ENCODE results near the gene FAM180B.
A peak's percentile ranks its signal among the peaks of the same experiment; 100 is the strongest.
"Not testable (repeated sequence)": the region's sequence is repeated elsewhere in the genome, so short reads cannot be mapped to it uniquely, and the experiment has no call there.

The FAM180B gene, protein sequence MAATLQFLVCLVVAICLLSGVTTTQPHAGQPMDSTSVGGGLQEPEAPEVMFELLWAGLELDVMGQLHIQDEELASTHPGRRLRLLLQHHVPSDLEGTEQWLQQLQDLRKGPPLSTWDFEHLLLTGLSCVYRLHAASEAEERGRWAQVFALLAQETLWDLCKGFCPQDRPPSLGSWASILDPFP

DNA sequence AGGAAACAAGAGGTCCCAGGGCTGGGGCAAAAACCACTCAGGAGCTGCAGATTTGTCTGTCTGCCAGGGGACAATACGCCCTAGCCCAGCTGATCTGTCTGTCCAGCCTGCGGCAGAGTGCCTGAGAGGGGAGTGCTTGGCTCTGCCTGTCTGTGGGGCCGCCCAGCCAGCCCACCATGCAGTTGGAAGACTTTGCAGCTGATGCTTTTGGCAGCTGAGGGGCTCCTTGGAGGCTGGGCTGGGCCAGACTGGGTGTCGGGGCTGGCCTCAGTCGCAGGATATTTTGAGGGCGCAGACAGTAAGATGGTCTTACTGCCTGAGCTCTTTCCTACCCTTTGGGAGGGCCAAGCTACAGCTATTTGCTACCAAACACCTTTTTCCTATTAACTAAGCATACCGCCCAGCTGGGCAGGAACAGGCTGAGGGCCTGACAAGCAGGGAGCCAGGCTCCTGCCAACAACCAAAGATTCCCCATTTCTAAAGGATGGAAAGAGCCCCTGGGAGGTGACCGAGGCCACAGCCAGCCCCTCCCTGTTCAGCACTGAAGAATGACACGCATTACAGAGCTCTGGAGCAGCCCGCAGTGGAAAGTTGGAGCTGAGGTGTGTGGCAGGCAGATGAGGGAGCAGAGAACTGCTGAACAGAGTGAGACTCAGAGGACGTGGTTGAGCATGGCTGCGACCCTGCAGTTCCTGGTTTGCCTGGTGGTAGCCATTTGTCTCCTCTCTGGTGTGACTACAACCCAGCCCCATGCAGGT, at the start of gene FAM180B:
FAM180B (plus strand) TSS at position 581 of the 758 bp plus-strand sequence; CDS start at position 672, 91 bp downstream.
- no peak for DNase-seq (ENCODE audit: low read depth)

DNA sequence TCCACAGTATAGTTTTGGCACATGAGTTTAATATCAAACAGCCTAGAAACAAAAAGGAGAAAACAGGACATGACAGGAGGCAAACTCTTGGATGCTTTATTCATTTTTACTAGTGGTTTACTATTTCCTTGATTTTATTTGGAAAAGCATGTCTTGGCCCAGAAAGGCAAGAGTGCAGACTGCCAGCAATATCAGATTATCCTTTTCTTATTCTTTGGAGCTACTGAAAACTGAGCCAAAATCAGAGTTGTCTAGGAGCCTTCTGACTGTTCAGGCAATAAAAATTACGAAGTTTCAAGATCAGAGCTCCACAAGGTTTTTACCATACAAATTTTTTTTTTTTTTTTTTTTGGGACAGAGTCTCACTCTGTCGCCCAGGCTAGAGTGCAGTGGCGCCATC, 49.6 kb upstream of the FAM180B start:
- DNase-seq (ENCODE audit: low read depth): no peak

DNA sequence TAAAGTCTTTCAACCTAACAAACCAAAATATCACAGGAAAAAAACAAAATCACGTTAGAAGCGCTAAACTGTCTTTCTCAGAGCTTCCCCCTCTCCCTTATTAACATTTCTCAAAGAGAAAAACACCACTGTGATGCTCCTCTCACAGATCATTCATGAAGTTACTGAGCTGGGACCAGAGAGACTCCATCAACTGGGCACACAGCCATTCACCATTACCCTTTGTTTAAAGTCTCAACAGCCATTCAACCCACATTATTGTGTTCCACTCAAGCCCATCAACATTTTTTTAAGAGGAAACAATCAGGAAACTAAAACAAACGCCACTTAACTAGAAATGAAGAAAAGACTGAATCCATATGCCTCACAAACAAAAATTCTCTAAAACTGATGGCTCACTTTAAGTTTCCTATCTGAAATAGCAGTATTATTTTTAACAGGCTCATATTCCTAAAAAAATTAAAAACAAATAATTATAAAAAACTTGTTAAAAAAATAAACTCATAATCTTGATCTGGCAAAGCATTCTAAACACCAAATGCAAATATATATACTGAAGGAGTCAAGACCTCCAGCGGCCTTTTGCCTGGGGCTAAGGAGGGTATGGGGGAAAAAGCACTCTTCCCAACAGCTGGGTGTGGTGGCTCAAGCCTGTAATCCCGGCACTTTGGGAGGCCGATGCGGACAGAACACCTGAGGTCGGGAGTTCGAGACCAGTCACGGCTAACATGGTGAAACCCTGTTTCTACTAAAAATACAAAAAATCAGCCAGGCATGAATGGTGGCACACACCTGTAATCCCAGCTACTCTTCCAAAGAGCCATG, 47.5 kb upstream of the FAM180B start:
- no peak for DNase-seq (ENCODE audit: low read depth)

DNA sequence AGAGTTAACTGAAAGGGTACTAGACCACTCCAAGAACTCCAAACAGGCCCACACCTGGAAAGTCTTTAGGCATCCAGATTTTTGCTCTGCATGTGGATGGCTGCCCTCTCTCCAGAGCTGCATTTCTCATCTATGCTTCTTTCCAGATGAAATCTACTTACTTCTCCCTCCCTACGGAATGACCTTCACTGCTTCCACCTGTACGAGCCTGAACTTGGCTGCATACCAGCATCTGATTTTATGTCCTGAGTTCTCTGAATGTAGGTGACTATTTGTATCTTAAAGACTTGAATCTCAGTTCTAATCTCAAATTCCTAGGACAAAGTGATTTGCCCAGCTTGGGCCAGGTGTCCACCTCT, 46.8 kb upstream of the FAM180B start:
- no peak for DNase-seq (ENCODE audit: low read depth)

DNA sequence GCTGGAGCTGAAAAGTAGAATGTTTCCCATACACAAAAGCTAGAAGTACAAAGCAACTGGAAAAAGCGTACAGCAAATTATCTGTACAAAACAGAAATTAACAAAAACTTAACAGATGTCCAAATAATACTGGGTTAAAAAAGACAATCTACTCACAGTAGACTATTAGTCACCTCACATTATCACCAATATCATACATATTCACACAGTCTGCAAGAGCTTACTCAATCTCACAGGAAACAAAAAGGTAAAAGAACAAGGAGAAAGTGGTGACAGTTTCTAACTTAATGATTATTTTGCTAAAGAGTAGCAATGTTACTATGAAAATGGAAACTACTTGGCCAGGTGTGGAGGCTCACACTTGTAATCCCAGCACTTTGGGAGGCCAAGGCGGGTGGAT, 45.4 kb upstream of the FAM180B start:
- DNase-seq (ENCODE audit: low read depth): no peak

DNA sequence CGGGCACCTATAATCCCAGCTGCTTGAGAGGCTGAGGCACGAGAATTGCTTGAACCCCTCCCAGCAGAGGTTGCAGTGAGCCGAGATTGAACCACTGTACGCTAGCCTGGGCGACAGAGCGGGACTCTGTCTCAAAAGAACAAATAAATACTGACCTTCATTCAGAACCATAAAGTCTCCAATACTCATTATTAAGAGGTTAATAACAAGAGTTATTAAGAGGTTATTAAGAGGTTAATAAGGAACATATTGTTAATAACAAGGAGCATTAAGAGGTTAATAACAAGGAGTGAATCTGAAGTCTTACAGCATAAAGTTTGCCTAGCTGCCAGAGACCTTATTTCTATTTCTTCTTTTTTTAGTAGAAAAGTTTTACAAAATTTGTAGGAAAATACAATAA, 41.2 kb upstream of the FAM180B start:
- DNase-seq (ENCODE audit: low read depth): no peak

DNA sequence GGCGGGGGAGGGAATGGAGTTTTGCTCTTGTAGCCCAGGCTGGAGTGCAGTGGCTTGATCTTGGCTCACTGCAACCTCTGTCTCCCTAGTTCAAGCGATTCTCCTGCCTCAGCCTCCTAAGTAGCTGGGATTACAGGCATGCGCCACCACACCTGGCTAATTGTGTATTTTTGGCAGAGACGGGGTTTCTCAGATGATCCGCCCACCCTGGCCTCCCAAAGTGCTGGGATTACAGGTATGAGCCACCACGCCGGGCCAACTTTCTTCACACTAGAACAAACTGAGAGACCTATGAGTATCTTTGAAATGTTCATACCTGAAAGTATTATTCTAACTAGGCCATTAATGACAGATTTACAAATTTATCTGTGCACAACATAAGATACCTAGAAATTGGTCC, 40.2 kb upstream of the FAM180B start:
- not testable (repeated sequence) for DNase-seq (ENCODE audit: low read depth)

DNA sequence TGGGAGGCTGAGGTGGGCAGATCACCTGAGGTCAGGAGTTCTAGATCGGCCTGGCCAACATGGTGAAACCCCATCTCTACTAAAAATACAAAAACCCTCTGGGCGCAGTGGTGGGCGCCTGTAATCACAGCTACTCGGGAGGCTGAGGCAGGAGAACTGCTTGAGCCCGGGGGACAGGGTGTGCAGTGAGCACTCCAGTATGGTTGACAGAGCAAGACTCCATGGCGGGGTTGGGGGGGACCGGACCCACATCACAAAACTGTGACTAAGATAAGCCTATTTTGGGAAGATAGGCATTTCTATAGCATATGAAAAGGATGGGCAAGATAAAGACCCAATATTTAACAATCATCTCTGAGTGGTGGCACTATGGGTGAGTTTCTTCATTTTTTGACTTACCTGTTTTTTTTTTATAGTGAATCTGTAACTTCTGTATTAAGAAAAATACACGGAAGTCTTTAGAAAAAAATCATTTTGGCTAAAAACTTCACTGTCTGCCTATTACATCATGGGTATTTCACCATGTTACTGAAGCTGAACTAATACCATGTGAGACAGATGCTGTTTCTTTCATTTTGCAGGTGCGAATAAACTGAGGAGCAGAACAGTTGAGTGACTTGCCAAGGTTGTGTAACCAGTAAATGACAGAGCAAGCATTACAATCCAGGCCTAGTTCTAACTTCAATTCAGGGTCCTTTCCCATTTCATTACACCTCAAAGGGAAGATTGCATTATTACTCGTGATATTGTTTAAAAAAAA, 36.0 kb upstream of the FAM180B start:
- no peak for DNase-seq (ENCODE audit: low read depth)

DNA sequence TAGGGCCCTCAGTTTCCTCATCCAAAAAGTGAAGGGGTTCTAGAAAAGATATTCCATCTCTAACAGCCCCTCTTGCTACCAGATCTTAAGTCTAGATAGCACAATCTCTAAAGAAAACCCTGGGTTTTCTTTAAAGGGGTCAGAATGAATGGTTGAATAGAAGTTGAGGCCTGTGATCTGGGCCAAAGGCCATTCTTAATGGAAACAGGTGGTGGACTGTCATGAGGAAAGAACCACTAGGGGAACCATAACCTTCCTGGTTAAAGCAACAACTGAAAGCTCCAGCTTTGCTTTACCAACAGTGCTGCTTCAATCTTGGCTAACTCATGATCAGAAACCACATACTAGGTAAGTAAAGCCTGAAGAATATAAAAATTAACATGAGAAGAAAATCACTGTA, 35.4 kb upstream of the FAM180B start:
- no peak for DNase-seq (ENCODE audit: low read depth)

DNA sequence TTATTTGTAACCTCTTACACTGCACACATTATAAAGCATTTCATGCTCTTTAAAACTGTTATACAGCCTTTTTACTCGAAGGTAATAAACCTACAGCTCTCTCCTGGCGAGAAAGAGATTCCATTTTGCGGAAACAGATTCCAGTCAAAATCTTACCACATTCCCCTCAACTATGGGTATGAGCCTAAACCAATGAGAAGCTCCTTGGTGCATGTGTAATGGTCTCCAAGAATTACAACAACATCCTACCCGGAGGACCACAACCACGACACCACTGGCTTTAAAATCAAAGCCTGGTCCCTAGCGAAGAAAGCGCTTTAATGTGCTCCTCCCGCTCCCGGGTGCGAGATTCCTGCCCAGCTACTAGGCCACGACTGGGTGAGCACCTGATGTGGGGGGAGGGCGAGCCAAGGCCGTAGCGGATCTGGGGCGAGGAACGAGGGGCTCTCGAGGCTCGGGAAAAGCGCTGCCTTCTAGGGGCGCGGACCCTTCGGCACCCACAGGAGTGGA, 34.4 kb upstream of the FAM180B start:
- no peak for DNase-seq (ENCODE audit: low read depth)

DNA sequence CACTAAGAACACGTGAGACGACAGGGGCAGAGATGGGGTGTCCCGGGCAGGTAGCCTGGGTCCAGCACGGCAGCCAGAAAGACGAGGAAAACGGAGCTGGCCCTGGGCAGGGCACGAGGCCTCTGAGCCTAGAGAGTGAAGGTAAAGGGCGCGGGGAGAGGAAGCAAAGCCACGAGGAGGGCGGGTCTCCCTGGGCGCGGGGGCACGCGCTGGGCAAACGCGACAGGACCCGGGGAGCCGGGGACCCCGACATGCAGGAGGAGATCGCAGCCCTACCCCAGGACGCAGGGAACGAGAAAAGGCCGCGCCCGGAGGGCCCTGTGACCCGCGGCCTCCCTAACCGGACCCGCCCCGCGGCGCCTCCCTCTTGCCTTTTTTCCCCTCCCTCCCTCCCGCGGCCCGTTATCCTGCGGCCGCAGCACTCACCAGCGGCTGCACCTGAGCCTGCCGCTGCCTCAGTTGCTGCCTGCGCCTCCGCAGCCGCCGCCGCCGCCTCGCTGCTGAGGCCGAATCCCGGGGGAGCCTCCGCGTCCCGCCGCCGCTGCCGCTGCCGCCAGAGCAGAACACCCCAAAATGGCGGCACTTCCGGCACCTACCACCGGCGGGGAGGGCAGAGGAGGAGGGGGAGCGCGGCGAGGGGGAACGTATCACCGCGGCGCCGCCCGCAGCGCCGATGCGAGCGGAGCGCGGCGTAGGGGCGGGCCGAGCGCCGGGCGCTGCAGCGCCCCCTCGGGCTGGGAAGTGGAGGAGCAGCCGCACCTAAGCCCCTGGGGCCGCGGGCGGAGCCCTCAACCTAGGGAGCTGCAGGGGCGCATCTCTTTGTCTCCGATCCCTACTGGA, 33.7 kb upstream of the FAM180B start, which contains the start of gene CELF1:
CELF1 (minus strand) TSS at position 567 of the 840 bp plus-strand sequence. CDS start 53,609 bp downstream, outside the sequence.
- peak; percentile 93 for DNase-seq (ENCODE audit: low read depth)

DNA sequence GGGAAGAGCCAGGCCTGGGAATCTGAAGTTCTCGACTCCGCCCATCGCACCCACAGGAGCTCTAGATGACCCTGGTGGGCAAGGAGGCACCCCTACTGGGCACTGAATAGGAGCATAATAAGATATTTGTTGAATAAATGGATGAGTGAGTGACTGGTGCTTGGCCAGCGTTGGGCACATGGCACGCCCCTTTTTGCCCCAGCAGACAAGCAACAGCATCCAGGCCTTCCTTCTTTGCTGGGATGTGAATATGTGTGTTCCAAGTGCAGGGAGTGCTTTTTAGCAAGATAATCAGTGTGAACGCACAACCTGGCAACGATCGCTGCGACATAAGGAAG, 33.1 kb upstream of the FAM180B start:
- DNase-seq (ENCODE audit: low read depth): no peak

DNA sequence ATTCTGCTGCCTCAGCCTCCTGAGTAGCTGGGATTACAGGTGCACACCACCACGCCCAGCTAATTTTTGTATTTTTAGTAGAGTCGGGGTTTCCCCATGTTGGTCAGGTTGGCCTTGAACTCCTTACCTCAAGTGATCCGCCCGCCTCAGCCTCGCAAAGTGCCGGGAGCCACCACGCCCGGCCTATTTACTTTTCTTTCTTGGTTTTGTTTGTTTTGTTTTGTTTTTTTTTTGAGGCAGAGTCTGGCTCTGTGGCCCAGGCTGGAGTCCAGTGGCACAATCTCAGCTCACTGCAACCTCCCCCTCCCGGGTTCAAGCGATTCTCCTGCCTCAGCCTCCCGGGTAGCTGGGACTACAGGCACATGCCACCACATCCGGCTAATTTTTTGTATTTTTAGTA, 29.5 kb upstream of the FAM180B start:
- not testable (repeated sequence) for DNase-seq (ENCODE audit: low read depth)

DNA sequence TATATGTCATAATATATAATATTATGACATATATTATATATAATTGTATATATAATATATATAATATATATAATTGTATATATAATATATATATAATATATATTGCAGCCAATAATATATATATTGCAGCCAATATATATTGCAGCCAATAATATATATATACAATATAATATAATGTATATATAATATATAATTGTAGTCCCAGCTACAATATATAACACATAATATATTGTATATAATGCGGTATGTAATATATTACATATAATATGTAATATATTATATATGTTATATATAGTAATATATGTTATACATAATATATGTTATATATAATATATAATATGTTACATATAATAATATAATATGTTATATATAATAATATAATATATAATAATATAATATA, 27.8 kb upstream of the FAM180B start:
- no peak for DNase-seq (ENCODE audit: low read depth)

DNA sequence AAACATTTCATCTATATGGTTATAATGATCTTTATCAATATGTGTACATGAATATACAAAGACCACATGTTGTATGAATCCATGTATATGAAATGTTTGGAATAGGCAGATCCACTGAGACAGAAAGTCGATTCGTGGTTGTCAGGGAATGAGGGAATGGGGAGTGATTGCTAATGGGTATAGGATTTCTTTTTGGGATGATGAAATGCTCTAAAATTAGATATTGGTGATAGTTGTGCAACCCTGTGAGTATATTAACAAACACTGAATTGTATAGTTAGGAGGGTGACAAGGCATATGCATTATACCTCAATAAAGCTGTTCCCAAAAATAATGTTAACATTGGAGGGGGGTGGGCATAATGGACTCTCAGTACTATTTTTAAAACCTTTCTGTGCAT, 26.1 kb upstream of the FAM180B start:
- no peak for DNase-seq (ENCODE audit: low read depth)

DNA sequence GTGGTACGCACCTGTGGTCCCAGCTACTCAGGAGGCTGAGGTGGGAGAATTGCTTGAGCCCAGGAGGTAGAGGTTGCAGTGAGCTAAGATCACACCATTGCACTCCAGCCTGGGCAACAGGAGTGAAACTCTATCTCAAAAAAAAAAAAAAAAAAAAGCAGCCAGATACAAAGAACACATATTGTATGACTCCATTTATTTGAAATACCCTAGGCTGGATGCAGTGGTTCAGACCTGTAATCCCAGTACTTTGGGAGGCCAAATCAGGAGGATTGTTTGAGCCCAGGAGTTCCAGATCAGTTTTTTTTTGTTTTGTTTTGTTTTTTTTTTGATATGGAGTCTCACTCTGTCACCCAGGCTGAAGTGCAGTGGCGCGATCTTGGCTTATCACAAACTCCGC, 24.1 kb upstream of the FAM180B start:
- DNase-seq (ENCODE audit: low read depth): not testable (repeated sequence)

DNA sequence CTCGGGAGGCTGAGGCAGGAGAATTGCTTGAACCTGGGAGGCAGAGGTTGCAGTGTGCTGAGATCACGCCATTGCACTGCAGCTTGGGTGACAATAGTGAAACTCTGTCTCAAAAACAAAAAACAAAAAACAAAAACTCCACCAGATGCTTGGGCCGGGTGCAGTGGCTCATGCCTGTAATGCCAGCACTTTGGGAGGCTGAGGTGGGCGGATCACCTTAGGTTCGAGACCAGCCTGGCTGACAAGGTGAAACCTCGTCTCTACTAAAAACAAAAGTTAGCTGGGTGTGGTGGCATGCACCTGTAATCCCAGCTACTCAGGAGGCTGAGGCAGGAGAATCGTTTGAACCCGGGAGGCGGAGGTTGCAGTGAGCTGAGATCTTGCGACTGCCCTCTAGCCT, 22.1 kb upstream of the FAM180B start:
- not testable (repeated sequence) for DNase-seq (ENCODE audit: low read depth)

DNA sequence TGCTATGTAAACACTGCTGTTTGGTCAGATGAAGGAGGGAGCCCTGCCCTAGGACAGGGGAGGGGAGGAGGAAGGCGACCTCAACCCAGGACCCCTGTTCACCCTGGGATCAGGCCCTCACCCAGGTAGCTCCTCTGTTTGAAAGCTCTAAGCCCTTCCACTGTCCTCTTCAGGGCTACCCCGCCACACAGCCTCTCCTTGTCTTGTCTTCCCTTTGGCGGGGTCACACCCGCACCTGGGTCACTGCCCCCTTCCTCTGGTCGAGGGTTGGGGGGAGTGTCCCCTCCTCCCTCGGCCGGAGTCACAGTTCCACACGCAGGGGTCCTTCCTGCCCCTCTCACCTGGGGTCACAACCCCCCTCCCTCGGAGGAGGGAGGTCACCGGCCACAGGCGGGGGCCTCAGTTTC, 21.5 kb upstream of the FAM180B start:
- DNase-seq (ENCODE audit: low read depth): no peak

DNA sequence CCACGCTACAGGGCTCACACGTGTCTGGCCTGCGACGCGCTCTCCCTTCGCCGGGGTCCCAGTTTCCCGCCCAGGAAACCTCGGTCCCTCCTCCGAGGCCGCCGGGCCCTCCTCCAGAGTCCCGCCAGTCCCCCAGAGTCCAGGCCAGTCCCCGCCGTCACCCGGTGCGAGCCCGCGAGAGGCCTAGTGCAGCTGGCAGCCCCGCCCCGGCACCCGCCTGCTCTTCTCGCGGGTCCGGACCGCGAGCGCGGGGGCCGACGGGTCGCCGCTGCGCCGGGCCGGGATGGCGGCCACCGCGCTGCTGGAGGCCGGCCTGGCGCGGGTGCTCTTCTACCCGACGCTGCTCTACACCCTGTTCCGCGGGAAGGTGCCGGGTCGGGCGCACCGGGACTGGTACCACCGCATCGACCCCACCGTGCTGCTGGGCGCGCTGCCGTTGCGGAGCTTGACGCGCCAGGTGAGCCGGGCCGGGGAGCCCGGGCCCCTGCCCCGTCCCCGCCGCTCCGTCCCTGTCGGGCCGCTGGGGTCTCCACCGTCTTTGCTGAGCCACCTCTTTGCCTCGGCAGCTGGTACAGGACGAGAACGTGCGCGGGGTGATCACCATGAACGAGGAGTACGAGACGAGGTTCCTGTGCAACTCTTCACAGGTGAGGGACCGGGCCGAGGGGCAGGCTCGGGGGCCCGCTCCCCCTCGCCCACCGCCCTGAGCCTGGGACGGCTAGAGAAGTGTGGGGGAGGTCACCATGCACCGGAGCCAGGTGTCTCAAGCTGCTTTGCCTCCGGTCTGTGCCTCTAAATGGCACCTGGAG, 20.9 kb upstream of the FAM180B start, which contains the start of gene PTPMT1:
PTPMT1 (plus strand) TSS at position 260 of the 809 bp plus-strand sequence; CDS start at position 284, 24 bp downstream.
- DNase-seq (ENCODE audit: low read depth): peak; percentile 46

DNA sequence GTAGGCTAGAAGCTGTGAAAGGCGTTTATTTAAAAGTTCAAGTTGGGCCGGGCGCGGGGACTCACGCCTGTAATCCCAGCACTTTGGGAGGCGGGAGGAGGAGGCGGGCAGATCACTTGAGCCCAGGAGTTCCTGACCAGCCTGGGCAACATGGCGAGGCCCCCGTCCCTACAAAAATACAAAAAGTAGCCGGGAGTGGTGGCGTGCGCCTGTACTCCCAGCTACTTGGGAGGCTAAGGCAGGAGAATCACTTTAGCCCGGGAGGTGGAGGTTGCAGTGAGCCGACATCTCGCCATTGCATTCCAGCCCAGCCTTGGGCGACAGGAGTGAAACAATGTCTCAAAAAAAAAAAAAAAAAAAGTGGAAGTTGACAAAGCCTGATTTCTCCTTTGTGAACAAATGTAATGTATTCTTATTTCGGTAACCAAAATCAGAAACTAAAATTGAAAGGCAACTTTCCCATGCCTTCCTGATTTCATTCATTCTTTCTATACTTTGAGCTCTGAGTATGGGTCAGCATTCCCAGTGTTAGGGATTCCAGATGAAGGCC, 20.3 kb upstream of the FAM180B start:
- DNase-seq (ENCODE audit: low read depth): no peak

All from activated T-helper 1 cell treated with Interleukin-2 at 50 U/mL for 16 hours (primary cell).